ENCODE measurements around the gene NUB1. TPM values are rescaled to one million over a fixed set of nuclear protein-coding genes. Genes with fewer than 3 reads are reported as not detected.

NUB1 gene
- total RNA-seq, 4 donors from 2014 or later, result 27.9 to 51.1 (median 39.1) TPM

DNA sequence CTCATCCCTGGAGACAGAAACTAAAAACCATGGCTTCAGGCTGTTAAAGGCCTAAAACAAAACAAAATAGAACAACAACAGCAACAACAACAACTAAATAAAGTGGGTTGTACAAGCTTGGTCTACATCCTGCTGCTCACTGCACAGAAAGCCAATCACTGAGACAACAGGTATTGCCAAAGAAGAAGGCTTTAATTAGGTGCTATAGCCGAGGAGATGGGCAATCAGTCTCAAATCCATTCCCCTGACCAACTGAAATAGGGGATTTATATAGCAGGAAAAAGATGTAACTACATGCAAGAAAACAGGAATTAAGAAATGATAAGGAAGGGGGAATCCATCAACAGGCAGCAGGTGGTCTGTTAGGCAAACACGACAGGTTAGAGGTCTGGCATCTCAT, 22.4 kb upstream of the NUB1 start:
- intact Hi-C loops (cut with DNase I; ENCODE audit: low total_unique reads), result loop anchor here (5.0 kb wide), 1 partner anchor 33 kb away; no protein-coding TSS in a partner anchor
- no peak overlapping the region for H3K27ac ChIP-seq
- peaks cover 0 to 8% of the 10 kb centered on the region in 2 donors for H3K9me3 ChIP-seq
- H3K27me3 ChIP-seq, result no peaks in the 10 kb centered on the region
- H3K36me3 ChIP-seq, result no peaks in the 10 kb centered on the region
- no peak for DNase-seq
- H3K4me1 ChIP-seq, result no peaks in the 10 kb centered on the region
- no peak for TF ChIP-seq POLR2A (IDR thresholded peaks at IDR 0.05)
- TF ChIP-seq, protein P1, sequence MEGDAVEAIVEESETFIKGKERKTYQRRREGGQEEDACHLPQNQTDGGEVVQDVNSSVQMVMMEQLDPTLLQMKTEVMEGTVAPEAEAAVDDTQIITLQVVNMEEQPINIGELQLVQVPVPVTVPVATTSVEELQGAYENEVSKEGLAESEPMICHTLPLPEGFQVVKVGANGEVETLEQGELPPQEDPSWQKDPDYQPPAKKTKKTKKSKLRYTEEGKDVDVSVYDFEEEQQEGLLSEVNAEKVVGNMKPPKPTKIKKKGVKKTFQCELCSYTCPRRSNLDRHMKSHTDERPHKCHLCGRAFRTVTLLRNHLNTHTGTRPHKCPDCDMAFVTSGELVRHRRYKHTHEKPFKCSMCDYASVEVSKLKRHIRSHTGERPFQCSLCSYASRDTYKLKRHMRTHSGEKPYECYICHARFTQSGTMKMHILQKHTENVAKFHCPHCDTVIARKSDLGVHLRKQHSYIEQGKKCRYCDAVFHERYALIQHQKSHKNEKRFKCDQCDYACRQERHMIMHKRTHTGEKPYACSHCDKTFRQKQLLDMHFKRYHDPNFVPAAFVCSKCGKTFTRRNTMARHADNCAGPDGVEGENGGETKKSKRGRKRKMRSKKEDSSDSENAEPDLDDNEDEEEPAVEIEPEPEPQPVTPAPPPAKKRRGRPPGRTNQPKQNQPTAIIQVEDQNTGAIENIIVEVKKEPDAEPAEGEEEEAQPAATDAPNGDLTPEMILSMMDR (IDR thresholded peaks at IDR 0.05), result no peak
- no peak overlapping the region for H3K4me3 ChIP-seq

DNA sequence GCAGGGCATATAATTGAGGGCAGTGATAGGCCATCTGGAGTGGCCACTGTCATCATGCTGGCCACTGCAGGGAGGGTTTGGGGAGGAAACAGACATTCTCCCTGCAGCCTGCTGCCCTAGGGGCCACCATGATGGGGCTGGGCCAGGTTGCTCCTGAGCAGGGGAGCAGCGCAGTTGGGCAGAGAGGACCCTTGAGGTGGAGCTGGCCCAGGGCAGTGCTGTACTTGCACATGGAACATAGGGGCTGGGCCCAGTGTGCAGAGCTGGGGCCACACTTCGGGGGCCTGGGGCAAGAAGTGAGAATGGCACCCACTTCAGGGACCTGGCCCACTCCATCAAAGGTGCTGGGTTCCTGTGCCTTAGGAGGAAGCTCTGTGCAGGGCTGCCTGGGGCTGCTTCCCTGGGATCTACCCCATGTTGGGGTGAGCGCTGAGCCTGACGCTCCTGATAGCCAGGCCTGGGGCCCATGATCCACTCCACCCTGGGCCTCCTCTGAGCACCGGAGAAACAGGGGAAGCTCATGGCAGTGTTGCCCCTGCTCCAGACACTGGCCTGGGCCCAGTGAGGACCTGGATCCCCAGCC, 21.3 kb upstream of the NUB1 start:
- Histone ChIP-seq H3K27ac (no peak overlapping the region), H3K36me3 (no peaks in the 10 kb centered on the region), H3K4me1 (no peaks in the 10 kb centered on the region), H3K27me3 (no peaks in the 10 kb centered on the region), H3K9me3 (peaks cover 0 to 8% of the 10 kb centered on the region in 2 donors), H3K4me3 (no peak overlapping the region)
- no peak for DNase-seq
- intact Hi-C loops (cut with DNase I; ENCODE audit: low total_unique reads), result no loop called here
- TF ChIP-seq POLR2A (IDR thresholded peaks at IDR 0.05), result no peak
- TF ChIP-seq, protein P1 (IDR thresholded peaks at IDR 0.05), result no peak

DNA sequence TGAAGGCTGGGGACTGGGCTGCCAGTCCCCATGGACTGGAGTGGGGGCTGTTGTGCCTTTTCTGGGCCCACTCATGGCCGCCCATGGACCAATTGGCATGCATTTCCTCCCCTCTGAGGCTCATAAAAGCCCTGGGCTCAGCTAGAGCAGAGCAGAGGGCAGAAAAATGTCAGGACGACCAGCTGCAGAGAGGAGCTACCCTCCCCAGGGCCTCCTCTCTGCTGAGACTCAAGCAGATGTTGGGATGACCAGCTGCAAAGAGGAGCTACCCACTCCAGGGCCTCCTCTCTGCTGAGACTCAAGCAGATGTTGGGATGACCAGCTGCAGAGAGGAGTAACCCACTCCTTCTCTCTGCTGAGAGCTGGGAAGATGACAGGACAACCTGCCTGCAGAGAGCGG, 20.3 kb upstream of the NUB1 start:
- no peak overlapping the region for H3K4me3 ChIP-seq
- no peak overlapping the region for H3K27ac ChIP-seq
- TF ChIP-seq POLR2A (IDR thresholded peaks at IDR 0.05), result no peak
- TF ChIP-seq, protein P1 (IDR thresholded peaks at IDR 0.05), result no peak
- H3K9me3 ChIP-seq, result peaks cover 0 to 8% of the 10 kb centered on the region in 2 donors
- intact Hi-C loops (cut with DNase I; ENCODE audit: low total_unique reads), result no loop called here
- H3K27me3 ChIP-seq, result no peaks in the 10 kb centered on the region
- H3K4me1 ChIP-seq, result no peaks in the 10 kb centered on the region
- no peaks in the 10 kb centered on the region for H3K36me3 ChIP-seq
- no peak for DNase-seq

DNA sequence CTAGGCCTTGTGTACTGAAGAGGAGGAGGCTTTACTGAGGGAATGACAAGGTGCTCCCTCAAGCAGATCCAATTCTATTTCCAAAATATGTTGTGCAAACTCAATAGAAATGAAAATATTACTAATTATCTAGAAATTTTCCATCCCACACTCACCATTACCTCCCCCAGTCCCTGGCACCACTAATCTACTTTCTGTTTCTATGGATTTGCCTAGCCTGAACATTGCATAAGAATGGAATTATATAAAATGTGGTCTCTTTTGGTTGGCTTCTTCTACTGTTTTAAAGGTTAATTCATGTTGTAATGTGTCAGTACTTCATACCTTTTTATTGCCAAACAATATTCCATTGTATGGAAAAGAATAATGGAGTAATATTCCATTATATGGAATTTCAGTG, 18.7 kb upstream of the NUB1 start:
- Histone ChIP-seq H3K36me3 (no peaks in the 10 kb centered on the region), H3K9me3 (peaks cover 0 to 8% of the 10 kb centered on the region in 2 donors), H3K4me1 (no peaks in the 10 kb centered on the region), H3K4me3 (no peak overlapping the region), H3K27me3 (no peaks in the 10 kb centered on the region), H3K27ac (no peak overlapping the region)
- intact Hi-C loops (cut with DNase I; ENCODE audit: low total_unique reads), result no loop called here
- DNase-seq, result no peak
- no peak for TF ChIP-seq POLR2A (IDR thresholded peaks at IDR 0.05)
- TF ChIP-seq, protein P1 (IDR thresholded peaks at IDR 0.05), result no peak

DNA sequence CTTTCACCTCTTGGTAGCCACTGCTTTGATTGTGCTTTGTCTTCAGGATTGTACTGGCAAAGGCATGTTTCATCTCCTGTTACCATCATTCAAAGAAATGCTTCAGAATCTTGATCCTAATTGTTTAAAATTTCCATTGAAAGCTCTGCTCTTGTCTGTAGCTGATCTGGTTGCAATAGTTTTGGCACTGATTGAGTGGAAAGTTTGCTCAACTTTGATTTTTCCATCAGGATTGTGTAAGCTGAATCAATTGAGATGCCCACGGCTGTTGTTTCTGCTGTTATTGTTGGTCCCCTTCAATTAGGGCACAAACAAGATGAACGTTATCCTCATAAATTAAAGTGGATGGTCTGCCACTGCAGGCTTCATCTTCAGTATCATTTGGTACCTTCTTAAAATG, 14.6 kb upstream of the NUB1 start:
- no peak overlapping the region for H3K4me3 ChIP-seq

DNA sequence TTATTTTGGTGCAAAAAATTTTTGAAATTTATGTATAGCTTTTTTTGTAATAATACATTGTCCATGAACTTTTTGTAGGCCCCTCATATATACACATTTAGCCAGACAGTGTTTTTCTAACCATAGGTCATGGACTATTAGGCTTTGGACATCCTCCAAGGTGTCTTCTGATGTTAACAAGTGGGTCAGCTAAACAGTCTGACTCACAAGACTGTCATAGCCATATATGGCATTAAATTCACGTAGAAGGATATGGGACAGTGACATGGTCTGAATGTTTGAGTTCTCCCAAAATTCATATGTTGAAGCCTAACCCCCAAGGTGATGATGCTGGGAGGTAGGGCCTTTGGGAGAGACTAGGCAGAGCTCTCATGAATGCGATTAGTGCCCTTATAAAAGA, 14.0 kb upstream of the NUB1 start:
- no peak for DNase-seq
- Histone ChIP-seq H3K4me3 (no peak overlapping the region), H3K36me3 (no peaks in the 10 kb centered on the region), H3K4me1 (no peaks in the 10 kb centered on the region), H3K27me3 (no peaks in the 10 kb centered on the region), H3K9me3 (no peaks in the 10 kb centered on the region), H3K27ac (no peak overlapping the region)
- no peak for TF ChIP-seq POLR2A (IDR thresholded peaks at IDR 0.05)
- TF ChIP-seq, protein P1 (IDR thresholded peaks at IDR 0.05), result no peak
- intact Hi-C loops (cut with DNase I; ENCODE audit: low total_unique reads), result no loop called here

More for the DNA sequence above, 14.6 kb upstream of the NUB1 start:
- Histone ChIP-seq H3K27me3 (no peaks in the 10 kb centered on the region), H3K4me1 (no peaks in the 10 kb centered on the region), H3K27ac (no peak overlapping the region), H3K9me3 (no peaks in the 10 kb centered on the region), H3K36me3 (no peaks in the 10 kb centered on the region)
- DNase-seq, result no peak
- TF ChIP-seq POLR2A (IDR thresholded peaks at IDR 0.05), result no peak
- intact Hi-C loops (cut with DNase I; ENCODE audit: low total_unique reads), result no loop called here
